Measurements from ENCODE around the gene METTL13. TPM values are rescaled to one million over a fixed set of nuclear protein-coding genes. Genes with fewer than 3 reads are reported as not detected.

METTL13 gene
- 20.8 and 29.7 TPM in 2 replicates for total RNA-seq

GRCh38 chr1:171781176-171781875 lies at the start of gene METTL13:
METTL13 (plus strand) TSS chr1:171781660; CDS start chr1:171781968, 308 bp downstream.

GRCh38 chr1:171741872-171742576 lies 39.4 kb upstream of the METTL13 start, which contains the start of gene VAMP4:
VAMP4 (minus strand) TSS chr1:171742065; CDS start chr1:171738414, 3,651 bp downstream.

GRCh38 chr1:171841050-171841910 lies 59.8 kb downstream of the METTL13 start, which contains the start of gene DNM3:
DNM3 (plus strand) TSS chr1:171841498; CDS start chr1:171841657, 159 bp downstream.

Other genes starting within 250 kb of the METTL13 start
- gene MYOCOS, start 159.4 kb upstream of the METTL13 start, total RNA-seq, result not detected in 2 replicates
- not detected in 2 replicates for gene MYOC, start 129.0 kb upstream of the METTL13 start, total RNA-seq
- gene VAMP4, start 39.6 kb upstream of the METTL13 start, total RNA-seq, result 2.4 and 3.3 TPM in 2 replicates
- gene DNM3, start 59.8 kb downstream of the METTL13 start, total RNA-seq, result 3.7 and 13.8 TPM in 2 replicates

Data from mesangial cell (primary cell).